Right renal pelvis (tissue), 4 donors: Measurements from ENCODE around the gene PHETA1. TPM values are rescaled to one million over a fixed set of nuclear protein-coding genes. Genes with fewer than 3 reads are reported as not detected.

Source experiments
- DNase-seq, 4 donors: peaks; one replicate each; pipeline ENCODE4 v3.0.0-alpha.2; 2013; ENCODE audit warnings: low read depth in 4 of 4, low spot score in 3 of 4, missing footprints in 1 of 4
- polyA plus RNA-seq, 4 donors: library from polyadenylated mRNA; unstranded; fragments of 120-200 nt; gene quantifications; one replicate each; pipeline ENCODE4 v1.2.1, GENCODE V29; 2013; ENCODE audit not compliant: insufficient read length in 4 of 4

PHETA1 gene
- polyA plus RNA-seq: 10 to 100 TPM; 12.8 to 16.1 (median 14.4) TPM

DNA sequence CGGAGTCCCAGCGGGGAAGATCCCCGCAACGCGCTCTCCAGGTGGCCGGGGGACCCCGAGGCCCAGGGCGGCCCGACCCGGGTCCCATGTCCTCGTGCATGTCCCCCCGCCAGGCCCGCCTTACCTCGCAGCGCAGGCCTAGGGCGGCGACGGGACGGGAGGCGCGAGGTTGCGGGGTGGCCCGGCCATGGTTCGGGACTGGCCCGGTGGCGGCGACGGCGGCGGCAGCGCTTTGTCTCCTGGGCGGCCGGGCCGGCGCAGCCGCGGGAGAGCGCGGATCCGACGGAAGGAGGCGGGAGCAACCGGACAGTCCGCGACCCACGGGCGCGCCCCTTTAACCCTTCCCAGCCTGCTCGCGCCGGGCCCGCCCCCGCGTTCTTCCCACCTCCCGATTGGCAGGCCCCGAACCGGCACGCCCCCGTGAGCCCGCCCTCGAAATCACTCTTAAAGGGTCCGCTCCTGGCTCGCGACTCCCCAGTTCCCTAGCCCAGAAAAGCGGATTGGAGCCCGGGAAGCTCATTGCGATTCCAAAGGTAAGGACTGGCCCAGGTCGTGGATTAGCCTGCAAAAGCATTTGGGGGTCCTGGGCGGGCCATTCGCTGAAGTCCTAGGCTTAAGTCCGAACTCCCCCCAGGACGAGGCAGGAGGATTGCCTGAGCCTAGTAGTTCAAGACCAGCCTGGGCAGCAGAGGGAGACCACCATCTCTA, at the start of gene PHETA1:
Gene PHETA1, minus strand, starts transcription at position 308 of the 708 bp plus-strand sequence. CDS start 5,668 bp downstream, outside the sequence.
- DNase-seq: peak; percentile 73 to 82 (median 76)

- DNase-seq: no peak
Measured at GRCh38 chr12:111418594-111418880, 49.6 kb upstream of the PHETA1 start.

- no peak for DNase-seq
Measured at GRCh38 chr12:111417784-111418593, 49.1 kb upstream of the PHETA1 start.

DNA sequence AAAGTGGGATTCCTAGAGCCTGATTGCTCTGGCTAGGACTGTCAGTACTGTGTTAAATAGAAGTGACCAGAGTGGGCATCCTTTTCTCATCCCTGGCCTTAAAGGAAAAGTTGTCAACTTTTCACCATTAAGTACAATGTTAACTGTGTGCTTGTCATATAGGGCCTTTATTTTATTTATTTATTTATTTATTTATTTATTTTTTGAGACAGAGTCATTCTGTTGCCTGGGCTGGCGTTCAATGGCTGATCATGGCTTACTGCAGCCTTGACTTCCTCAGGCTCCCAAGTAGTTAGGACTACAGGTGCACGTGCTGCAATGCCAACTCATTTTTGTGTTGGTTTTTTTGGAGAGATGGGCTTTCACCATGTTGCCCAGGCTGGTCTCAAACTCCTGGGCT, 48.4 kb upstream of the PHETA1 start:
- no peak for DNase-seq

GRCh38 chr12:111414711-111415252, 45.9 kb upstream of the PHETA1 start:
- no peak for DNase-seq

DNA sequence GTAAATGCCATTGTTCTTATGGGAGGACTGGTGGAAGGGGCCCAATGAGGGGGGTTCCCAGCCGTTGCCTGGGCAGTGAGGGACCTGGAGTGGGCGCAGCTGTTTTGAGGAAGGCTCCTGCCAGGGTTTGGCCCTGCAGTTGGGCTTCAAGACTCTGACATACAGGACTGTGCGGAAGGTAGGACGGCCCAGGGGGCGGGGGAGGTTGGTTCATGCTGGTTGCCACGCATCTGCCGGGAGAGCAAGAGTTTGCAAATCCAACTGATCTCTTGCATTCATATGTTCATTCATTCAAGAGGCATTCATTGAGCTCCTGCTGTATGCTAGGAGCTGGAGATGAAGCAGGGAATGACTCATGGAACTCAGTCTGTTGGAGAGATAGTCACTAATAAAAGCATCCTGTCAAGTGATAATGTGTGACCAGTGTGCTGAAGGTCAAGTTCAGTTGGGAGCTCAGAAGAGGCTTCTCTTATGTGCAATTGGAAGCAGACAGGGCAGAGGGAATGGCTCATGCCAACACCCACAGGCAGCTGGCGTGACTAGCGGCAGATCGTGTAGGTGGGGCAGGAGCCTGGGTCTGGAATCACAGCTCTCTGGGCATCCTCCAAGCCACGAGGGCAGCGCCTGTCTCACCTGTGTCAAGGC, 44.7 kb upstream of the PHETA1 start:
- no peak for DNase-seq

DNA sequence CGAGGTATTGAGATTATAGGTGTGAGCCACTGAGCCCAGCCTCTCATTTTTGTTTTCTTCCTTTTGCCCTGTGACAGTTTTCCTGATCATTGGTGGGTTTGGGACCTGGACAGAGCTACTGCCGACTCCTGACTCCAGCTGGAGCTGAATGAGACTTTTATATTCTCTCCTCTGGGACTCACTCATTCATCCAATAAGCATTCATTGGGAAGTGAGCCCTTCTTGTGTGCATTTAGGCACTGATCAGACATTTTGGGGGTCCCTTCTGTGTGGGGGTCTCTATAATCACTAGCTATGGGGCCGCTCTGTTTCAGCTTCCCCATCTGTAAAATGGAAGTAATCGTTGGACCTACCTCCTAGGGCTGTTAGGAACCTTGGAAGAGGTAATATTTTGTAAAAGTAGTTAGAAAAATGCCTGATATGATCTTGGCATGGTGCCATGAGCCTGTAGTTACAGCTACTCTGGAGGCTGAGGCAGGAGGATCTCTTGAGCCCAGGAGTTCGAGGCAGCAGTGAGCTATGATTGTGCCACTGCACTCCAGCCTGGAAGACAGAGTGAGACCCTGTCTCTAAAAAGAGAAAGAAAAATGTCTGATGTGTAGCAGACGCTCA, 44.0 kb upstream of the PHETA1 start:
- DNase-seq: no peak

- DNase-seq: no peak
Measured at GRCh38 chr12:111412007-111412829, 43.3 kb upstream of the PHETA1 start.

DNA sequence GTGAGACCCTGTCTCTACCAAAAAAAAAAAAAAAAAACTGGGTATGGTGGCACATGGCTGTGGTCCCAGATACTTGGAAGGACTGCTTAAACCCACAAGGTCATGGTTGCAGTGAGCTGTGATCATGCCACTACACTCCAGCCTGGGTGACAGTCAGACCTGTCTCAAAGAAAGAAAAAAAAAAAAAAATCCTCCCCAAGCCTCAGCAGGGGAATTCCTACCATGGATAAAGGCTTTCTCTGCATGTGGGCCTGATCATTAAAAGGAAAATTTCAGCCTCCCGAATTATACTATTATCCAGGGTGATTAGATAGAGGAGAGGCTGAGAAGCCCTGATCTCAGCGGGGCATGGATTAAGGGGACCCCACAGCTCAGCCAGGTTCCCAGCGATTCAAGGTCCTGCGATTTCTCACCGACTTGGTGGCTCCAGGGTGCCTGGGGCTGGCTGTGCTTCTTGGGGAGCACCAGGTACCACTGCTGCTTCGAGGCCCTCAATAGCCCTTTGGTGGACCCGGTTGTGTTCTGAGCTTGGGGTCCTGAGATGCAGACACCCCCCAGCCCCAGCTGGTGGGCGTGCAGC, 42.4 kb upstream of the PHETA1 start:
- DNase-seq: no peak

DNA sequence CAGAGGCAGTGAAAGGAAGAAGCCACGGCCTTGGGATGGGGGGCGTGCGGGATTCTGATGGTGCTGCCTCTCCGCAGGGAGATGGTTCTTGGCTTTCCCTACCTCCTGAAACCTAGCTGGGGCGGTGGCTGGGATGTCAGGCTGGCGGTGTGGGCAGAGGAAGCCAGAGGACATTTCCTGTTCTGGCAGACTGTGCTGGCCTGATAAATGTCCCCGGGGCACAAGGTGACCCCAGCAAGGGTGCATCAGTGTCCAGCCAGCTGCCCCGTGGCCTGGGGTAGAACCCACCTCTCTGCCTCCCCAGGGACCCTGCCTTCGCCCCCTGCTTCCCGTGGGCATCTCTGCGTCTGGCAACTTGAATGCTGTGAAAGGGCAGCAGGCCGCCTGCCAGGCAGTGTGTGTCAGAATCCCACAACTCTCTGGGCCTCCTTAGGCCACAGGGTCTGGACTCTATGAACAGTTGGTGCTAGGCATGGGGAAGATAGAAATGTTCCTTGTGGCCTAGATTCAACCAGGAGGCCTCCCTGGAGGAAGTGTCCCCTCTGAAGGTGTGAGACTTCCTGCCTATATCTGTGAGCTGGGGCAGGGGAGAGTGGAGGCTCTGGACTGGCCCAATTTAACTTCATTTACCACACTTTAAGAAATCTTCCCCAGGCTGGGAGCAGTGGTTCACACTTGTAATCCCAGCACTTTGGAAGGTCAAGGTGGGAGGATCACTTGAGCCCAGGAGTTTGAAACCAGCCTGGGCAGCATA, 41.7 kb upstream of the PHETA1 start:
- no peak for DNase-seq

- DNase-seq: no peak
Measured at GRCh38 chr12:111409780-111410430, 41.0 kb upstream of the PHETA1 start.

DNA sequence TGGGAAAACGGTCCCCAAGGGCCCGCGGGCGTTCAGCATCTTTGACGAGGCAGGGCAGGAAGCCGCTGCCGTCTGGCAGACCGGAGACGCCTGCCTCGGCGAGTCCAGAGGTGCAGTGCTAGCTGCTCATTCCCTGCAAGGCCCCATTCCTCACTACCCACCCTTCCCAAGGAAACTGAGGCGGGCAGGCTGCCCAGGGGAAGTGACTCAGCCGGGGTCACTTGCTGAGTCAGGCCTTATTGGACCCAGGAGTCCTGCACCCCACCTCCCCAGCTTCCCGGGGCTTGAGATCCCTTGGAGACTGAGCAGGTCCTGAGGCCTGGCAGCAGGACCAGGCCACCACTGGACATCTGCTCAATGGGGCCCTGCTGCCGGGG, 40.5 kb upstream of the PHETA1 start:
- DNase-seq: no peak

- DNase-seq: no peak
Measured at GRCh38 chr12:111408686-111409402, 39.9 kb upstream of the PHETA1 start.

DNA sequence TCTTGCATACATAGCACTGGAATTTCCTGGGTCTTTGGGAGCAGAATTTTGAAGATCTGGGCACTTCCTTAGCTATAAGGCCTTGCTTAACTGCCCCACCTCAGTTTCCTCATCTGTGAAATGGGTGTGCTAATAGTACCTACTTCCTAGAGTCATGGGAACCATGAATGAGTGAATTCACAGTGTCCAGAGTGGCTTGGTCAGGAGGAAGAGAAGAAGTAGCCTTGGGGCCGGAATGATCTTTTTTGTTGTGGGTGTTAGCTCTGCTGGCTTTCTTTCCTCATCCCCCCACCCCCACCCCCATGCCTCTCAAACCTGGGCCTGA, 39.2 kb upstream of the PHETA1 start:
- DNase-seq: no peak

DNA sequence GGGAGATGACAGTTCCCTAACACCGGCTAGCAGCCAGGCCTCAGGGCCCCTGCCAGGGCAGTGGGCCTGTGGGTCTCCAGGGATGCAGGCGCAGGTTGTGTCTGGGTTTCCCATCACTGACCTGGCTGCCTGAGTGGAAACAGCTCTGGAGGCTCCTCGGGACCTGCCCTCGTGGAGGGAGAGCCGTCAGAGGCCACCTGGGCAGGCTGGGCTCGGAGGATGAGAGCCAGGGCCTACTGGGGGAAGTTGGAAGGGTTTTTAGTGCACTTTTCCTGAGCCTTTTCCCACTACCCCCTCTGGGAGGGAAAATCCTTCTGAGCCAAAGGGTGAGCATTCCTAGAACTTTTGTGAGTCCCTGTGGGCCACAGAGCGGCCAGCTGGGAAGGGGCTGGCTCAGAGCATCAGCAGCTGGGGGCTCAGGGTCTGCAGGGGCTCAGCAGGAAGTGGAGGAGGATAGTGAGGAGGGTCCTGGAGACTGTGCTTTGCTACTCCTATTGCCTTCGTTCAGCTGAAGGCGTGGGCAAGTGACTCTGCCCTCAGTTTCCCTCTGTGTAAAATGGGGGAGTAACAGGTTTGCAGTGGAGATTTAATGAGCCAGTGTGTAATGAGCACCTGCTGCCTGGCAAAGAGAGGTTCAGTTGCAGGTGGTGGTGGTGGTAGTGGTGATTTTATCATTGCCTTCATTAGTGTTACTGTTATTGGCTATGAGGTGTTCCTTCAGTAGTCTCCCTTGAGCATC, 38.7 kb upstream of the PHETA1 start:
- no peak for DNase-seq

- DNase-seq: no peak
Measured at GRCh38 chr12:111406474-111407376, 37.8 kb upstream of the PHETA1 start.
